ENCODE data around the gene YPEL2.

DNA sequence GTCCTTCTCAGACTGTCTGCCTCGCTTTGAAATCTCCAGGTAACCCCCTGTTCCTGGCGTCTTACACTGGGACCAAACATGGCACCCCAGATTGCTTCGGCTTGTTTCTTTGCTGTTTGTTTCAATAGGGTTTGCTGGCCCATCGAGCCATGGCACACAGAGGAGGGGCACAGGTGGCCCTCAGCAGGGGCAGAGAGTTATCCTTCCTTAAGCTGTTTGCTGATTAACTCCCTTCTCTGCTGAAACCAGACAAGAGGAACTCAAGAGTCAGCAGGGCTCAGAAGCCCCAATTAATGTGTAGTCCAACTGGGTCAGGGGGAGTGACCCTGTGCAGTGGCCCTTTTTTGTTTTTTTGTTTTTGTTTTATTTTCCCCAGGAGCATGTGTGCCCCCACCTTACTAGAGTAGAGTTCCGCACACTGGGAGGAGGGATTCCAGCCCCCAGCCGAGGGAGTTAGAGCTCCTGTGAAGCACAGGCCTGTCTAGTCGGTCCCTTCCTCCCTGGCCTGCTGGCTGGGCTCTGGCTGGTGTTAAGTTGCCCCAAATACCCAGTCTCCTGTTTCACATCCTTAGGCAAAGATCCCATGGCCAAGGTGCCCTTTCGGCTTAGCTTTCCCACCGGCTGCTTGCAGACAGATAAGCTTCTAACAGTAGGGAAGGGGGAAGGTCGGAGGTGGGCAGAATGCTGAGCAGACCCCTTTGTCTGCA lies 39.3 kb downstream of the YPEL2 start:
- TF ChIP-seq, protein P1, sequence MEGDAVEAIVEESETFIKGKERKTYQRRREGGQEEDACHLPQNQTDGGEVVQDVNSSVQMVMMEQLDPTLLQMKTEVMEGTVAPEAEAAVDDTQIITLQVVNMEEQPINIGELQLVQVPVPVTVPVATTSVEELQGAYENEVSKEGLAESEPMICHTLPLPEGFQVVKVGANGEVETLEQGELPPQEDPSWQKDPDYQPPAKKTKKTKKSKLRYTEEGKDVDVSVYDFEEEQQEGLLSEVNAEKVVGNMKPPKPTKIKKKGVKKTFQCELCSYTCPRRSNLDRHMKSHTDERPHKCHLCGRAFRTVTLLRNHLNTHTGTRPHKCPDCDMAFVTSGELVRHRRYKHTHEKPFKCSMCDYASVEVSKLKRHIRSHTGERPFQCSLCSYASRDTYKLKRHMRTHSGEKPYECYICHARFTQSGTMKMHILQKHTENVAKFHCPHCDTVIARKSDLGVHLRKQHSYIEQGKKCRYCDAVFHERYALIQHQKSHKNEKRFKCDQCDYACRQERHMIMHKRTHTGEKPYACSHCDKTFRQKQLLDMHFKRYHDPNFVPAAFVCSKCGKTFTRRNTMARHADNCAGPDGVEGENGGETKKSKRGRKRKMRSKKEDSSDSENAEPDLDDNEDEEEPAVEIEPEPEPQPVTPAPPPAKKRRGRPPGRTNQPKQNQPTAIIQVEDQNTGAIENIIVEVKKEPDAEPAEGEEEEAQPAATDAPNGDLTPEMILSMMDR (IDR thresholded peaks at IDR 0.05; ENCODE audit: insufficient read depth, low read length, poor library complexity, severe bottlenecking), result no peak
- TF ChIP-seq EZH2phosphoT487 (conservative IDR thresholded peaks at IDR 0.05; ENCODE audit: low read length), result no peak

Data from SU-DHL-6 (cell line).